Nephron progenitor cell (in vitro differentiated cells): Measurements from ENCODE around the gene SEMA3B.
A peak's percentile ranks its signal among the peaks of the same experiment; 100 is the strongest.
"Not testable (repeated sequence)": the region's sequence is repeated elsewhere in the genome, so short reads cannot be mapped to it uniquely, and the experiment has no call there.

ENCODE experiments used
- DNase-seq: peaks from one replicate; pipeline ENCODE4 v3.0.0; 2021
- H3K27ac Mint-ChIP-seq: 2 replicates; pipeline ENCODE4 v1.8.0; 2021; ENCODE audit warnings: mild to moderate bottlenecking, moderate library complexity, mixed read lengths
- H3K27me3 Mint-ChIP-seq: 2 replicates; pipeline ENCODE4 v1.8.0; 2021; ENCODE audit warnings: mild to moderate bottlenecking, low read depth, mixed read lengths; ENCODE audit not compliant: poor library complexity
- H3K36me3 Mint-ChIP-seq: 2 replicates; pipeline ENCODE4 v1.8.0; 2021; ENCODE audit warnings: low read depth, mixed read lengths
- H3K4me1 Mint-ChIP-seq: 2 replicates; pipeline ENCODE4 v1.8.0; 2021; ENCODE audit warnings: mixed read lengths
- H3K4me3 Mint-ChIP-seq: 2 replicates; pipeline ENCODE4 v1.8.0; 2021; ENCODE audit warnings: mild to moderate bottlenecking, moderate library complexity, mixed read lengths
- H3K9me3 Mint-ChIP-seq: 2 replicates; pipeline ENCODE4 v1.8.0; 2021; ENCODE audit warnings: mild to moderate bottlenecking, moderate library complexity, mixed read lengths
- TF ChIP-seq, protein P1 (sequence below): fragments of 200-600 bp; sonication (generic); IDR thresholded peaks from 2 replicates; pipeline ENCODE4 v1.5.0; 2021; ENCODE audit warnings: antibody characterized with exemption

Gene SEMA3B

DNA sequence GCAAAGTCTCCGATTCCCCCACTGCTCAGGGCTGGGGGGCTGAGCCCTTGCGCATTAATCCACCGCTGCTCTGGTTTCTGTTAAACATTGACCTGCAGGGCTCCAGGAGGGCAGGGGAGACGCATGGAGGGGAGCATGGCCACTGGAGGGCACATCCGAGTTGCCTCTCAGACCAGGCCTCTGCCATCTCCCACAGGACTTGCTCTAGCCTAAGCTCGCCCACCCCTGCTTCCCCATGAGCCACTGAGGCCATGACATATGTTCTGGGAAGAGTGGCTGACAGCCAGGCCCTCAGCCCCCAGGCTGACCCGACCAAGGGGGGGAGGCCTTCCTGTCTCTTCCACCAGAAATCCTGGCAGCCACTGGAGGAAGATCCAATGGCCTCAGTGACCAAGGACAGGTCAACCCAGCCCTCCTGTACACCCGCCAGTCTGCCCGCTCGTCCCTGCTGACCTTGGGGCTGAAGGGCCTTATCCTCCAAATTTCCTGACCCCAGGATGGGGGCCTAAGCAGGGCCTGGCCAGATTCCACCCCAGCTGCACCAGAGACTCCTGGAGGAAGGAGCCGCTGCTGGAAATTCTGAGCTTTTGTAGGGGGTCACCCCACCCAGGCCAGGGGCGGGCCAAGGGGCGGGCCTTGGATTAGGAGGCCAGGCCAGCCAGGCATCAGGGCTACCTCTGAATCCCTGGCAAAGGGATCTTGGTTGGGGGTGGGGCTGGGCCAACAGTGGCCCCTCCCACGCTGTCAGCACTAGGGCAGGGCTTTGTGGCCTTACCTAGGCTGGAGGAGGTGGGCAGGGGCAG, 34.3 kb downstream of the SEMA3B start, which contains the start of gene HYAL1:
Gene HYAL1 (minus strand): TSS at position 562 of the 803 bp plus-strand sequence. CDS start 618 bp downstream, outside the sequence.
- peaks cover 29% of the 10 kb centered on the region for H3K4me1 Mint-ChIP-seq
- peak; percentile 40 for DNase-seq
- H3K9me3 Mint-ChIP-seq: peaks cover 27% of the 10 kb centered on the region
- H3K36me3 Mint-ChIP-seq: peaks cover 11% of the 10 kb centered on the region
- TF ChIP-seq, protein P1, sequence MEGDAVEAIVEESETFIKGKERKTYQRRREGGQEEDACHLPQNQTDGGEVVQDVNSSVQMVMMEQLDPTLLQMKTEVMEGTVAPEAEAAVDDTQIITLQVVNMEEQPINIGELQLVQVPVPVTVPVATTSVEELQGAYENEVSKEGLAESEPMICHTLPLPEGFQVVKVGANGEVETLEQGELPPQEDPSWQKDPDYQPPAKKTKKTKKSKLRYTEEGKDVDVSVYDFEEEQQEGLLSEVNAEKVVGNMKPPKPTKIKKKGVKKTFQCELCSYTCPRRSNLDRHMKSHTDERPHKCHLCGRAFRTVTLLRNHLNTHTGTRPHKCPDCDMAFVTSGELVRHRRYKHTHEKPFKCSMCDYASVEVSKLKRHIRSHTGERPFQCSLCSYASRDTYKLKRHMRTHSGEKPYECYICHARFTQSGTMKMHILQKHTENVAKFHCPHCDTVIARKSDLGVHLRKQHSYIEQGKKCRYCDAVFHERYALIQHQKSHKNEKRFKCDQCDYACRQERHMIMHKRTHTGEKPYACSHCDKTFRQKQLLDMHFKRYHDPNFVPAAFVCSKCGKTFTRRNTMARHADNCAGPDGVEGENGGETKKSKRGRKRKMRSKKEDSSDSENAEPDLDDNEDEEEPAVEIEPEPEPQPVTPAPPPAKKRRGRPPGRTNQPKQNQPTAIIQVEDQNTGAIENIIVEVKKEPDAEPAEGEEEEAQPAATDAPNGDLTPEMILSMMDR: no peak
- H3K27me3 Mint-ChIP-seq: peaks cover 5% of the 10 kb centered on the region
- H3K4me3 Mint-ChIP-seq: no peak within 1 kb of the TSS
- no peak within 1 kb of the TSS for H3K27ac Mint-ChIP-seq

DNA sequence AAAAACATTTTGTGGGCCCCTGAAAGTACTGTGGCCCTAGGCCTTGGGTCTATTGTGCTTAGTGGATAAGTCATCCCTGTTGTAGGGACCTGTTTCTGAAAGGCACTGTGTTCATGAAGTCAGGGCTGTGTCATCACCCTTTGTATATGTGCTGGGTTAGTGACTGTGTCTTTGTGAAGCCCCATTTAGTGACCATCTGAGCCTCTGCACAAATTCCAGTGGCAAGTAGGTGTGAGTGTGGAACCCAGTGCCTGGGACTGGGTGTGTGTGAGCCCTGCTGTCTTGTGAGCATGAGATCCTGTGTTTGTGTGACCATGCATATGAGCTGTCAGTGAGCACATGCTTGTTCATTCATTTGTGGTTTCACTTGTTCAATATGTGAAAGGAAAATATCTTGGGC, 35.7 kb downstream of the SEMA3B start:
- no peak for DNase-seq
- Mint-ChIP-seq H3K27me3 (no peaks in the 10 kb centered on the region), H3K9me3 (peaks cover 41% of the 10 kb centered on the region), H3K4me1 (peaks cover 22% of the 10 kb centered on the region), H3K4me3 (no peak overlapping the region), H3K27ac (no peak overlapping the region), H3K36me3 (peaks cover 21% of the 10 kb centered on the region)
- TF ChIP-seq, protein P1: no peak

DNA sequence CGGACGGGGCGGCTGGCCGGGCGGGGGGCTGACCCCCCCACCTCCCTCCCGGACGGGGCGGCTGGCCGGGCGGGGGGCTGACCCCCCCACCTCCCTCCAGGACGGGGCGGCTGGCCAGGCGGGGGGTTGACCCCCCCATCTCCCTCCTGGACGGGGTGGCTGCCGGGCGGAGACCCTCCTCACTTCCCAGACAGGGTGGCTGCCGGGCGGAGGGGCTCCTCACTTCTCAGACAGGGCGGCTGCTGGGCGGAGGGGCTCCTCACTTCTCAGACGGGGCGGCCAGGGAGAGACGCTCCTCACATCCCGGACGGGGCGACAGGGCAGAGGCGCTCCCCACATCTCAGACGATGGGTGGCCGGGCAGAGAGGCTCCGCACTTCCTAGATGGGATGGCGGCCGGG, 43.1 kb downstream of the SEMA3B start:
- peaks cover 51% of the 10 kb centered on the region for H3K9me3 Mint-ChIP-seq
- not testable (repeated sequence) for H3K27me3 Mint-ChIP-seq

DNA sequence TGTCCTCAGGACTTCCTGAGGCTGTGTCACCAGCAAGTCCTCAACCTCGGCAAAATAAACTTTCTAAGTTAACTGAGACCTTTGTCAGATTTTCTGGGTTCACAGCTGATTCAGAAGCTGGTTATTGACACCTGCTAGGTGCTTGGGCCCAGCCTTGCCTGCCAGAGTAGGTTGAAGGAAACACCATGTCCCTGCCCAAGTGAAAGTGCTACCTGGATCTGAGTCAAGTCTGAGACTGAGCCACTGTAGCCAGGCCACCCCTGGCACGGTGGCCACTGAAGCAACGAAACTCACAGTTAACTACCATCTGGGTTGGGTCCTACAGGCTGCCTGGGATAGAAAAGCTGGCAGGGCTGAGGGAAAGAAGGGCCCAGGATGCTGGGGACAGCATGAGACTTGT, 45.4 kb downstream of the SEMA3B start:
- no peak for DNase-seq
- peaks cover 58% of the 10 kb centered on the region for H3K36me3 Mint-ChIP-seq
- TF ChIP-seq, protein P1: no peak
- peaks cover 38% of the 10 kb centered on the region for H3K4me1 Mint-ChIP-seq
- no peaks in the 10 kb centered on the region for H3K27me3 Mint-ChIP-seq
- H3K9me3 Mint-ChIP-seq: peaks cover 28% of the 10 kb centered on the region
- peak overlapping the region; percentile 62 for H3K27ac Mint-ChIP-seq
- no peak overlapping the region for H3K4me3 Mint-ChIP-seq

More for the DNA sequence above, 43.1 kb downstream of the SEMA3B start:
- H3K36me3 Mint-ChIP-seq: peaks cover 55% of the 10 kb centered on the region
- not testable (repeated sequence) for H3K27ac Mint-ChIP-seq, H3K4me3 Mint-ChIP-seq, DNase-seq
- H3K4me1 Mint-ChIP-seq: peaks cover 16% of the 10 kb centered on the region

DNA sequence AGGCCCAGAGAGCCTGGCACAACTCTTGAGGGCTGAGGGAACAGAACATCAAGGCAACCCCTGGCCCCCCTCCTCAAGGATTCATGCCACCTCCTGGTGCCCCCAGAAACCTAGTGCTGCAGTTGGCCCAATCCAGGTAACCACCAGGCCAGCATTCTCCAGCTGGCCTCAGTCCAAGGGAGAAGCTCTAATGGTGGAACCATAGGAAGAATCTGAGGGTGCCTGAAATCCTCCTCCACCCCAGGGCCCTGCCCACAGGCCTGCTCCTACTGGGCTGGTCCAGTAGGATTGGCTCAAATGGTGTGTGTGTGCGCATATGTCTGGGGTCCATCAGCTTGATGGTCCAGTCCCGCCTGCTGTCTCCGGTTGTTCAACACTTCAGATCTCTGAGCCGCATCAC, 45.9 kb downstream of the SEMA3B start:
- Mint-ChIP-seq H3K27ac (peak overlapping the region; percentile 74), H3K4me1 (peaks cover 43% of the 10 kb centered on the region), H3K36me3 (peaks cover 57% of the 10 kb centered on the region), H3K4me3 (no peak overlapping the region), H3K27me3 (no peaks in the 10 kb centered on the region), H3K9me3 (peaks cover 23% of the 10 kb centered on the region)
- TF ChIP-seq, protein P1: no peak
- no peak for DNase-seq

DNA sequence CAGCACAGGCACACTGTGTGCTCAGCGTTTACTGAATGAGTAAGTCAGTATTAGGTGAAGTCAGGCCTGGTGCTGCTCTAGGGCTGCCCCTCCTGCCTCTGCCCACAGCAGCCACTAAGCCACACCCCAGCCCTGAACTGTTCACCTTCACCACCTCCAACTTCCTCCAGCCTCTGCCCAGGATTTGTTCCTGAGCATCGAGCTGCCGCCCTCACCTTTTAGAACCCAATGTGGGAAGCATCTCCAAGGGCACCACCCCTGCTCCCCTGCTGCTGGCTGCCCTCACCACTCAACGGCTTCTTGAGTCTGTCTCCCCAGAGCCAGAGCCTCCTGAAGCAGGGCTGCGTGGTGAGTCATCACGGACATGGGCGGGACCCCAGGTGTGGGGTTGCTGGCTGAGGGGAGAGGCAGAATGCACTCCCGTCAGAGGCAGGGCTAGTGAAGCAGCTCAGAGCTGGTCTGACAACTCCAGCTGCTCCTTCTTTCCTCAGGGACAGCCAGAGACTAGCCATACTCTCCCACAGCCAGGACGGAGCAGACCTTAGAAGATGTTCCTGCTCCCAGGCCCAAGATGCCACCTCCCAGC, 47.8 kb downstream of the SEMA3B start:
- no peak overlapping the region for H3K4me3 Mint-ChIP-seq
- H3K27ac Mint-ChIP-seq: peak overlapping the region; percentile 94
- peaks cover 52% of the 10 kb centered on the region for H3K4me1 Mint-ChIP-seq
- H3K9me3 Mint-ChIP-seq: peaks cover 15% of the 10 kb centered on the region
- H3K27me3 Mint-ChIP-seq: peaks cover 3% of the 10 kb centered on the region
- DNase-seq: no peak
- TF ChIP-seq, protein P1: no peak
- H3K36me3 Mint-ChIP-seq: peaks cover 50% of the 10 kb centered on the region
